HG03565 (cell line): ENCODE results near the gene GPR176.
"Not testable (repeated sequence)": the region's sequence is repeated elsewhere in the genome, so short reads cannot be mapped to it uniquely, and the experiment has no call there.

Source experiments
- ATAC-seq: cut with Tn5 transposase; IDR thresholded peaks from one replicate; pipeline ENCODE4 v1.9.1; 2021; ENCODE audit warnings: mild to moderate bottlenecking, moderate library complexity; ENCODE audit not compliant: unreplicated experiment

Gene GPR176

GRCh38 chr15:39893051-39893450 lies 27.0 kb downstream of the GPR176 start:
- not testable (repeated sequence) for ATAC-seq

DNA sequence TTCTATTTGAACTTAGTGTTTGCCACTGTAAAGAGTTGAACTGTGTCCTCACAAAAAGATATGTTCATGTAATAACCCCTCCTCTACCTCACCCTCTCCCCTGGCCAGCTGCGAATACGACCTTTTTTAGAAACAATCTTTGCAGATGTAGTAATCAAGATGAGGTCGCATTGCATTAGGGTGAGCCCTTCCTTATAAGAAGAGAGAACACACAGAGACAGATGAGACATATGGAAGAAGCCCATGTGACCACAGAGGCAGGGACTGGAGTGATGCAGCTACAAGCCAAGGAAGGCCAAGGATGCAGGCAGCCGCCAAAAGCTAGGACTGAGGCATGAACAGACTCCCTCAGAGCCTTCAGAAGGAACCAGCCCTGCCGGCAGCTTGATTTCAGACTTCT lies 27.6 kb downstream of the GPR176 start:
- ATAC-seq = no peak

- no peak for ATAC-seq
Observed at GRCh38 chr15:39890621-39891020, 29.4 kb downstream of the GPR176 start.

DNA sequence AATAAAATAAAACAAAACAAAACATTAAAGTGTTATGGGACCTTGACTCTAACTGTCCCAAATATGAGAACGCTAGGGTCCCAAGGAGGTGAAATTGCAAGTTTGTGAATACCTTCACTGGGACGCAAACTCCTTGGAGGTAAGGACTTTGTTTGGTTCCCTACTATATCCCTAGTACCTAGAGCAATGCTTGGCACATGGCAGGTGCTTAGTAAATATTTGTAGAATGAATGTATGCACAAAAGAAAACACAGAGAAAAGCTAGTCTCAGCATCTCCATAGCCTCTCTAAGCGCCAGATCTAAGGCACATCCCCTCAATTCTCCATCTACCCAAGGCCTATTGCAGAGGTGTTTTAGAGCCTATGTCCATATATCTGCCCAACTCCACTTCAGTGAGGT lies 30.5 kb downstream of the GPR176 start:
- no peak for ATAC-seq

DNA sequence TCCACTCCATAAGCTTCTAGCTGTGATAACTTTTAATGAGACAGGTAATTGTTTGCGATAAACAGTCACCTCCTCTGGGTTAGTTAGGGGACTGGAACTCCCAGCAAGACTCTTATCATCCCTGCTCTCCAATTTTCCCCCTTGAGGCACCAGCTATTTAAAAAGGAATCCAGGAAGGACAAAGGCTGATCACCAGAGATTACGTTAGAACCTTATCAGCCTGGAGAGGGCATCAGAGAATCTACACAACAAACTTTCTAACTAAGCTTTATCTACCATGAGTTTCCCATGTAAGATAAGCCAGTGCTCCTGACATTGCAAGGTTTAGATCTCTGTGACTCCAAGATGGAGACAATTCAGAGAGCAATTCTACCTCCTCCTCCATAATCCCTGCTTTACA lies 31.3 kb downstream of the GPR176 start:
- ATAC-seq = no peak

DNA sequence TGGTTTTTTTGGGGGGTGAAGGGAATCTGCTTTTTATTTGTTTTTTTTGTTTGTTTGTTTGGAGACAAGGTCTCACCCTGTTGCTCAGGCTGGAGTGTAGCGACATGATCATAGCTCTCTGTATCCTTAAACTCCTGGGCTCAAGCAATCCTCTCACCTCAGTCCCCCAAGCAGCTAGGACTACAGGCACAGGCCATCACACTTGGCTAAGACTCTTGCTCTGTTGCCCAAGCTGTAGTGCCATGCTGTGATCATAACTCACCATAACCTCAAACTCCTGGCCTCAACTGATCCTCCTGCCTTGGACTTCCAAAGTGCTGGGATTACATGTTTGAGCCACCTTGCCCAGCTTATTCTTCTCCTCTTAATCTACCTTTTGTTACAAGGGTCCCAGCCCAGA lies 31.8 kb downstream of the GPR176 start:
- no peak for ATAC-seq

DNA sequence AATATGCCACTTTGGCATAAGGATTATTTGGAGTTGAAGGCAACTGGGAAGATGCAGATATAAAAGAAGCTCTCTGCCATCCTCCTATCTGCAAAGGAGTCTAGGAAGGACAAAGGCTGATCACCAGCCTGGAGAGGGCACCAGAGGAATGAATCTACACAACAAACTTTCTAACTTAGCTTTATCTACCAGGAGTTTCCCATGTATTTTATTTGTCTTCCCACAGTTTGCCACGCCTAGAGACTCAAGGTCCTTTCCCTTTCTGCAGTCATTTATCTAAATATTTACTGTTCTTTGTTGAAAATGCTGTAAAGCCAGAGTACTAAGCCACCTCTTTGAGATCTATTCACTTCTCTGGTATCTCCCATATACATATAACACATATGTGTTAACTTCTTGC lies 32.2 kb downstream of the GPR176 start:
- ATAC-seq = no peak

GRCh38 chr15:39887211-39887610 lies 32.9 kb downstream of the GPR176 start:
- ATAC-seq = no peak

- no peak for ATAC-seq
Observed at GRCh38 chr15:39886418-39886817, 33.6 kb downstream of the GPR176 start.

DNA sequence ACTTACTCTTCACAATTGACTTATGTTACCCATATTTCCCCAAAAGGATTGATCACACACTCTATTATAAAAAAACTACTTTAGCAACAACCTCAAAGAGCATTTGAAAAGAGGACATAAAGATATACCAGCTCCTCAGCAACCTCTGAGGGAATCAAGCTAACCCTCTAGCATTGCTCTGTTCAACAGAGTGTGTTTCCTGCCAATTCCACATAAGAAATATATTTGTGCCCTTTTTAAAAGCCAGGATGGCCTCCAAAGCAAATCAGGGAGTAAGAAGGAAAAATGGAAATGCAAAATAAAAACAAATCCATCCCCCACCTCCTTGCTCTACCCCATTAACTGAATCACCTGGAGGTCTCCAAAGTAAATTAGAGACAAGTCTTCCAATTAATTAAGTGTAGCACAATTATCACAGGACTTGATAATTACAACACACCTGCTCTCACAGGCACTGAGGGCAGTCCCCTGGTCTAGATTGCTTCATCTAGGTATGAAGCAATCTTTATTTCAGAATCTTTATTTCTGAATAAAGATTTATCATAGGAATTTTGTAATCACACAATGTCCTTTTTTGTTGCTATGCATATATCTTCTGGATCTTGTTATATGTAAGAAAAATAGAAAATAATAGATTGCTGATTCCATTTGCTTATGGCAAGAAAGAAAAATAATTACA lies 34.8 kb downstream of the GPR176 start:
- no peak for ATAC-seq

GRCh38 chr15:39884351-39884750 lies 35.7 kb downstream of the GPR176 start:
- ATAC-seq = no peak

GRCh38 chr15:39882602-39883001 lies 37.5 kb downstream of the GPR176 start:
- ATAC-seq = no peak

DNA sequence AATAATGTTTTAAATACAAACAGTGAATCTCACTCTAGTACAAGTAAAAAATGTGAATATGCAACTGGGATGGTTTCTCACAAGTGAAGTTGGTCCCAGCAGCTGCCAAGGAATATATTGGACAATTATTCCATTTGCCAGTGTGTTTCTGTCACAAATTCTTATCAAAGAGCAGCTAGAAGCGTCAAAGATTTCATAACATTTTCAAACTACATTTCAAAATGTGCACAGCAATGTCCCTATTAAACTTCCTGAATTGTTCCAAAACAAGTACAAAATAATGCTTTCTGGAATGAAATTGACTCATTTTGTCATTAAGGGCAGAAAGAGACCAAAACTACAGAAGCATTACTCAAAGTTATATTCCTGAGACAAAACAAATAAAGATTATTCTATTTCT lies 38.3 kb downstream of the GPR176 start:
- ATAC-seq = no peak

DNA sequence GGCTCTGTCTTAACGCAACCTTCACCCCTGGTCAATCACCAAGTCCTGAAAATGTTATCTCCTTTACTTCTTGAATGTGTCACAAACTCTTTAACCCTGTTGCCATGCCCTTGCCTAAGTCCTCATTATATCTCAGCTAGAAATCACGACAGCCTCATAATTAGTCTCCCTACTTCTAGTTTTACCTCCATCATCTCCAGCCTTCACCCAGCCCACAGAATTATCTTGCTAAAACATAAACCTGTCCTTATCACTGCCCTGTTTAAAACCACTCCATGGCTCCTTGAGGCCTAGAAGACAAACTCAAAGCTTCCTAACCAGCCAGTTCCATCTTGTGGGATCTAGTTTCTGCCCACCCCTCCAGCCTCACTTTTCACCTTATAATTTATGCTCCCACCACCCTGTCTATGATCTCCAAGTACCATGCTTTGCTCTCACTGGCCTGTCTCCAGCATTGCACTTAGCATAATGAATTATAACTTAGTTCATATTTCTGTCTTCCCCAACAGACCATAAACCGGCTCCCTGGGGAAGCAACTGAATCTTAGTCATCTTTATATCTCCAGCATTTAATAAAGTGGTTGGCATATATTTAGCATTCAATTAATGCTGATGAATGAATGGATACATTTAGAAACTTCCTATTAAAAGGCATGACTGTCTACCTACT lies 39.2 kb downstream of the GPR176 start:
- no peak for ATAC-seq

- ATAC-seq = no peak
Observed at GRCh38 chr15:39878406-39878785, 41.7 kb downstream of the GPR176 start.

GRCh38 chr15:39874890-39875549 lies 45.0 kb downstream of the GPR176 start:
- ATAC-seq = no peak

GRCh38 chr15:39873978-39874377 lies 46.1 kb downstream of the GPR176 start:
- ATAC-seq = no peak

DNA sequence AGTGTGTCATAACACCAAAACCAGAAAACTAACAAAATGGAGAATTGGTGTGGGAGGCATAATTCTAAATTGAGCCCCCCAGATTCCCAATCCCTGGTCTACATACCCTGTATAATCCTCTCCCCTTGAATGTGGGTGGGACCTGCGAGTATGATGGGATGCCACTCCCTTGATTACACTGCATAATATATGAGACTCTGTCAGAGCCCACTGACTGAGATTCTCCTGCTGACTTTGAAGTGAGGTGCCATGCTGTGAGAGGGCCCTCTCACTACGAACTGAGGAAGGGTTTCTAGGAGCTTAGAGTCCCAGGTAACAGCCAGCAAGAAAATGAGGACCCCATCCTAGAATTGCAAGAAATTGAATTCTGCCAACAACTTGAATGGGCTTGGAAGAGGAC lies 49.5 kb downstream of the GPR176 start:
- ATAC-seq = no peak

GRCh38 chr15:39869858-39870515 lies 50.1 kb downstream of the GPR176 start:
- no peak for ATAC-seq

DNA sequence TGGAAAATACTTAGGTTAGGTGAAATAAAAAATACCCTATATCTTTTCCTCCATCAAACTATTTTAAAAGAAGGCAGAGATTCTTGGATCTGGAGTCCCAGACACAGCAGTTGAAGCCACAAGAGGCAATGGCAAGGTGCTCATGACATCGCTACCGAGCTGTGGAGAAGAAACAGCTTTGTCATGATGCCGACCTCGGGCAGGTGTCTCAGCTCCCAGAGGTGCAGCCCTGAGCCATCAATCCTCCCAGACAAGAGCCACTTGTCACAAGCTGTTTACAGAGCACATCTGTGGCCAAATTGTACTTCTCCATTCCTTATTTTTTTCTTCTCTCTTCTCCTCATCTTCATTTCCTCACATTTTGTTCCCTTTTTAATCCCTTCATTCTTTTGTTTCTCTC lies 50.8 kb downstream of the GPR176 start:
- no peak for ATAC-seq

- no peak for ATAC-seq
Observed at GRCh38 chr15:39868396-39868795, 51.7 kb downstream of the GPR176 start.

GRCh38 chr15:39864116-39864515 lies 56.0 kb downstream of the GPR176 start:
- ATAC-seq = no peak
